Neutrophil (primary cell): Measurements from ENCODE around the gene CEP131.

Source experiments
- H3K27ac ChIP-seq: fragments of 200-600 bp; sonication (generic); 2 replicates; pipeline ENCODE4 v1.5.1; 2016; ENCODE audit warnings: mild to moderate bottlenecking, moderate library complexity
- H3K27me3 ChIP-seq: fragments of 200-600 bp; sonication (generic); 2 replicates; pipeline ENCODE4 v1.6.0; 2016; ENCODE audit warnings: mild to moderate bottlenecking
- H3K36me3 ChIP-seq: fragments of 200-600 bp; sonication (generic); 2 replicates; pipeline ENCODE4 v1.5.1; 2017
- H3K4me1 ChIP-seq, 2 experiments: fragments of 200-600 bp in 1 of 2; sonication (generic) in 1 of 2; 1 replicate in 1 of 2; 2 replicates in 1 of 2; pipeline versions ENCODE4 v1.5.1 to v1.6.1; 2013 to 2016; ENCODE audit warnings: low read depth in 1 of 2, low read length in 1 of 2, mild to moderate bottlenecking in 1 of 2, moderate library complexity in 1 of 2; ENCODE audit not compliant: control insufficient read depth in 1 of 2, insufficient read depth in 1 of 2
- H3K4me3 ChIP-seq, 2 experiments: fragments of 200-600 bp in 1 of 2; sonication (generic) in 1 of 2; 1 replicate in 1 of 2; 2 replicates in 1 of 2; pipeline ENCODE4 v1.5.1; 2013 to 2016; ENCODE audit warnings: low read depth in 1 of 2, low read length in 1 of 2, mild to moderate bottlenecking in 1 of 2, moderate library complexity in 1 of 2
- H3K9me3 ChIP-seq: fragments of 200-600 bp; sonication (generic); 2 replicates; pipeline ENCODE4 v1.5.1; 2016
- CTCF ChIP-seq: fragments of 200-600 bp; sonication (generic); IDR thresholded peaks from 2 replicates; pipeline ENCODE4 v1.5.1; 2016; ENCODE audit warnings: antibody characterized with exemption

The CEP131 gene

GRCh38 chr17:81140695-81141094 is 82.1 kb downstream of the CEP131 start:
- Histone ChIP-seq H3K27ac (no peak overlapping the region), H3K4me1 (peaks cover 20 to 37% of the 10 kb centered on the region in 2 experiments), H3K36me3 (peaks cover 45% of the 10 kb centered on the region), H3K4me3 (no peak overlapping the region), H3K27me3 (no peaks in the 10 kb centered on the region), H3K9me3 (no peaks in the 10 kb centered on the region)
- no peak for TF ChIP-seq CTCF

GRCh38 chr17:81140018-81140417 is 82.7 kb downstream of the CEP131 start:
- no peak for TF ChIP-seq CTCF
- H3K9me3 ChIP-seq: no peaks in the 10 kb centered on the region
- H3K27ac ChIP-seq: no peak overlapping the region

More at GRCh38 chr17:81140018-81140417, 82.7 kb downstream of the CEP131 start:
- H3K36me3 ChIP-seq: peaks cover 52% of the 10 kb centered on the region
- H3K27me3 ChIP-seq: no peaks in the 10 kb centered on the region
- H3K4me3 ChIP-seq: no peak overlapping the region
- H3K4me1 ChIP-seq: peaks cover 14 to 32% of the 10 kb centered on the region in 2 experiments
